Dedifferentiated amniotic fluid mesenchymal stem cell (primary cell): Measurements from ENCODE around the gene OR52A5.
A peak's percentile ranks its signal among the peaks of the same experiment; 100 is the strongest.
"Not testable (repeated sequence)": the region's sequence is repeated elsewhere in the genome, so short reads cannot be mapped to it uniquely, and the experiment has no call there.

Experiments used
- DNase-seq: peaks from one replicate; pipeline ENCODE4 v3.0.0-alpha.2; 2016; ENCODE audit errors: extremely low spot score

The OR52A5 gene

GRCh38 chr11:5137996-5138395 lies at the start of gene OR52A5:
TSS of gene OR52A5 (minus strand) at chr11:5138356. CDS start at chr11:5132642, 5,714 bp downstream.
- DNase-seq = no peak

GRCh38 chr11:5178046-5178837 lies 40.1 kb upstream of the OR52A5 start:
- DNase-seq = peak; percentile 11

- no peak for DNase-seq
Observed at GRCh38 chr11:5174934-5175333, 36.8 kb upstream of the OR52A5 start.

- DNase-seq = no peak
Observed at GRCh38 chr11:5171856-5172255, 33.7 kb upstream of the OR52A5 start.

- not testable (repeated sequence) for DNase-seq
Observed at GRCh38 chr11:5165898-5166297, 27.7 kb upstream of the OR52A5 start.

GRCh38 chr11:5164807-5165206 lies 26.7 kb upstream of the OR52A5 start:
- DNase-seq = not testable (repeated sequence)

- not testable (repeated sequence) for DNase-seq
Observed at GRCh38 chr11:5161045-5161444, 22.9 kb upstream of the OR52A5 start.

GRCh38 chr11:5160217-5160616 lies 22.1 kb upstream of the OR52A5 start:
- not testable (repeated sequence) for DNase-seq

- peak; percentile 8 for DNase-seq
Observed at GRCh38 chr11:5159806-5160205, 21.6 kb upstream of the OR52A5 start.

- no peak for DNase-seq
Observed at GRCh38 chr11:5154657-5155056, 16.5 kb upstream of the OR52A5 start, which contains the start of gene OR52A1. TSS of gene OR52A1 (minus strand) at chr11:5154757. CDS start at chr11:5152369, 2,388 bp downstream.

GRCh38 chr11:5153574-5154431 lies 15.6 kb upstream of the OR52A5 start:
- DNase-seq = no peak

GRCh38 chr11:5151713-5152153 lies 13.6 kb upstream of the OR52A5 start:
- DNase-seq = no peak

GRCh38 chr11:5144206-5144605 lies 6.0 kb upstream of the OR52A5 start:
- not testable (repeated sequence) for DNase-seq

GRCh38 chr11:5137014-5137413 lies 1.1 kb downstream of the OR52A5 start:
- no peak for DNase-seq

- DNase-seq = no peak
Observed at GRCh38 chr11:5136261-5136660, 1.9 kb downstream of the OR52A5 start.

GRCh38 chr11:5131584-5132335 lies 6.4 kb downstream of the OR52A5 start:
- no peak for DNase-seq

- peak; percentile 39 for DNase-seq
Observed at GRCh38 chr11:5129457-5129877, 8.7 kb downstream of the OR52A5 start.

GRCh38 chr11:5124891-5125620 lies 13.1 kb downstream of the OR52A5 start:
- DNase-seq = no peak

- peak; percentile 86 for DNase-seq
Observed at GRCh38 chr11:5123802-5124521, 14.2 kb downstream of the OR52A5 start.

GRCh38 chr11:5118893-5119292 lies 19.3 kb downstream of the OR52A5 start:
- no peak for DNase-seq
